HL-60 (cell line): ENCODE measurements around the gene FSIP2.
"Not testable (repeated sequence)": the region's sequence is repeated elsewhere in the genome, so short reads cannot be mapped to it uniquely, and the experiment has no call there.

Source experiments
- DNase-seq, 2 experiments: peaks; one replicate each; pipeline ENCODE4 v3.0.0-alpha.2; 2010 to 2020; ENCODE audit warnings: low read depth in 1 of 2, low spot score in 1 of 2
- H3K27ac ChIP-seq: fragments of 250-450 bp; sonication (Bioruptor Pico); replicated peaks from 2 replicates; pipeline ENCODE4 v1.5.1; 2020; ENCODE audit warnings: mild to moderate bottlenecking, moderate library complexity
- H3K27me3 ChIP-seq: fragments of 250-450 bp; sonication (Bioruptor Pico); 2 replicates; pipeline ENCODE4 v1.5.1; 2021; ENCODE audit warnings: mild to moderate bottlenecking, moderate library complexity; ENCODE audit not compliant: insufficient read depth, poor library complexity, severe bottlenecking
- H3K4me3 ChIP-seq: replicated peaks from 2 replicates; pipeline ENCODE4 v1.5.1; 2011; ENCODE audit warnings: mild to moderate bottlenecking, control low read depth, low read length; ENCODE audit not compliant: insufficient read depth
- CTCF ChIP-seq: IDR thresholded peaks from one replicate; pipeline ENCODE4 v1.5.1; 2011; ENCODE audit warnings: low read length, control low read depth, inconsistent platforms; ENCODE audit not compliant: insufficient read depth
- GABPA ChIP-seq: IDR thresholded peaks from 2 replicates; pipeline ENCODE4 v1.6.1; 2012; ENCODE audit warnings: low read depth
- POLR2AphosphoS5 ChIP-seq: IDR thresholded peaks from 2 replicates; pipeline ENCODE4 v1.6.1; 2012; ENCODE audit warnings: low read depth
- REST ChIP-seq: IDR thresholded peaks from 2 replicates; pipeline ENCODE4 v1.6.1; 2012; ENCODE audit warnings: low read depth; ENCODE audit not compliant: insufficient replicate concordance
- SPI1 ChIP-seq: IDR thresholded peaks from 2 replicates; pipeline ENCODE4 v1.6.1; 2012; ENCODE audit warnings: low read depth, mild to moderate bottlenecking, borderline replicate concordance

The FSIP2 gene

GRCh38 chr2:185859506-185859905 lies 120.9 kb downstream of the FSIP2 start:
- H3K27me3 ChIP-seq: no peaks in the 10 kb centered on the region
- H3K4me3 ChIP-seq: no peak overlapping the region
- no peak for DNase-seq
- no peak overlapping the region for H3K27ac ChIP-seq
- no peak for TF ChIP-seq POLR2AphosphoS5
- no peak for TF ChIP-seq CTCF
- no peak for TF ChIP-seq REST
- no peak for TF ChIP-seq GABPA
- TF ChIP-seq SPI1: no peak

GRCh38 chr2:185860321-185860720 lies 121.7 kb downstream of the FSIP2 start:
- TF ChIP-seq POLR2AphosphoS5 (no peak), SPI1 (no peak), REST (no peak), GABPA (no peak), CTCF (no peak)
- Histone ChIP-seq H3K27ac (no peak overlapping the region), H3K4me3 (no peak overlapping the region), H3K27me3 (no peaks in the 10 kb centered on the region)
- no peak for DNase-seq

GRCh38 chr2:185862657-185863398 lies 124.2 kb downstream of the FSIP2 start:
- H3K4me3 ChIP-seq: no peak overlapping the region
- TF ChIP-seq CTCF (no peak), GABPA (no peak)

GRCh38 chr2:185864468-185865260 lies 126.1 kb downstream of the FSIP2 start:
- H3K4me3 ChIP-seq, DNase-seq, H3K27me3 ChIP-seq, H3K27ac ChIP-seq: not testable (repeated sequence)

More at GRCh38 chr2:185862657-185863398, 124.2 kb downstream of the FSIP2 start:
- Histone ChIP-seq H3K27ac (no peak overlapping the region), H3K27me3 (no peaks in the 10 kb centered on the region)
- no peak for DNase-seq
